Measurements from ENCODE around the gene GALNTL6. TPM values are rescaled to one million over a fixed set of nuclear protein-coding genes. Genes with fewer than 3 reads are reported as not detected.

GALNTL6 gene
- polyA plus RNA-seq, 1 donor (not counting 4 experiments of a cell fraction or from before 2014, with no cell fraction given), result not detected

- no peaks in the 10 kb centered on the region for H3K4me1 ChIP-seq (ENCODE audit: control insufficient read depth, extremely low read depth, insufficient read depth, low read length)
- no peaks in the 10 kb centered on the region for H3K27me3 ChIP-seq (ENCODE audit: control insufficient read depth, extremely low read depth, insufficient read depth, low read length)
- DNase-seq (ENCODE audit: low read depth, low spot score) (no peak), FAIRE-seq (no peak)
- no peaks in the 10 kb centered on the region for H3K79me2 ChIP-seq (ENCODE audit: control insufficient read depth, insufficient read depth, low read length)
- no peak overlapping the region for H2AFZ ChIP-seq (ENCODE audit: control insufficient read depth, low read length)
- H3K27ac ChIP-seq (ENCODE audit: control insufficient read depth, insufficient read depth, low read length), result no peak overlapping the region
- H3K9me3 ChIP-seq (ENCODE audit: control insufficient read depth, low read depth, low read length), result no peaks in the 10 kb centered on the region
- TF ChIP-seq, protein P1, sequence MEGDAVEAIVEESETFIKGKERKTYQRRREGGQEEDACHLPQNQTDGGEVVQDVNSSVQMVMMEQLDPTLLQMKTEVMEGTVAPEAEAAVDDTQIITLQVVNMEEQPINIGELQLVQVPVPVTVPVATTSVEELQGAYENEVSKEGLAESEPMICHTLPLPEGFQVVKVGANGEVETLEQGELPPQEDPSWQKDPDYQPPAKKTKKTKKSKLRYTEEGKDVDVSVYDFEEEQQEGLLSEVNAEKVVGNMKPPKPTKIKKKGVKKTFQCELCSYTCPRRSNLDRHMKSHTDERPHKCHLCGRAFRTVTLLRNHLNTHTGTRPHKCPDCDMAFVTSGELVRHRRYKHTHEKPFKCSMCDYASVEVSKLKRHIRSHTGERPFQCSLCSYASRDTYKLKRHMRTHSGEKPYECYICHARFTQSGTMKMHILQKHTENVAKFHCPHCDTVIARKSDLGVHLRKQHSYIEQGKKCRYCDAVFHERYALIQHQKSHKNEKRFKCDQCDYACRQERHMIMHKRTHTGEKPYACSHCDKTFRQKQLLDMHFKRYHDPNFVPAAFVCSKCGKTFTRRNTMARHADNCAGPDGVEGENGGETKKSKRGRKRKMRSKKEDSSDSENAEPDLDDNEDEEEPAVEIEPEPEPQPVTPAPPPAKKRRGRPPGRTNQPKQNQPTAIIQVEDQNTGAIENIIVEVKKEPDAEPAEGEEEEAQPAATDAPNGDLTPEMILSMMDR (optimal IDR thresholded peaks at IDR 0.05 in 1 of 3, IDR thresholded peaks at IDR 0.05 in 1 of 3, conservative IDR thresholded peaks at IDR 0.05 in 1 of 3; ENCODE audit: extremely low read depth in 1 of 3, insufficient read depth in 2 of 3, low read length in 3 of 3), result no peak
- no peak for TF ChIP-seq EZH2 (IDR thresholded peaks at IDR 0.05; ENCODE audit: low read length)
- H3K9me1 ChIP-seq (ENCODE audit: control insufficient read depth, extremely low read depth, insufficient read depth, low read length), result no peaks in the 10 kb centered on the region
- H3K4me3 ChIP-seq (ENCODE audit: control insufficient read depth in 2 of 3, extremely low read depth in 1 of 3, insufficient read depth in 2 of 3, low read depth in 1 of 3, low read length in 3 of 3), result no peak overlapping the region
- H3K36me3 ChIP-seq (ENCODE audit: control insufficient read depth in 2 of 2, extremely low read depth in 1 of 2, insufficient read depth in 2 of 2, low read length in 2 of 2), result no peaks in the 10 kb centered on the region
- dilution Hi-C loops (cut with MboI; ENCODE audit: extremely low pct_ligation_motif_present, low sequenced_read_pairs), result no loop called here
- no peak overlapping the region for H3K9ac ChIP-seq (ENCODE audit: control insufficient read depth, extremely low read depth, insufficient read depth, low read length)
- H4K20me1 ChIP-seq (ENCODE audit: control insufficient read depth, extremely low read depth, insufficient read depth, low read length), result no peaks in the 10 kb centered on the region
- no peak overlapping the region for H3K4me2 ChIP-seq (ENCODE audit: control insufficient read depth, extremely low read depth, insufficient read depth, low read depth, low read length)
Measured at GRCh38 chr4:172220679-172221078, 407.5 kb downstream of the GALNTL6 start.

GRCh38 chr4:172225457-172225856 is 412.3 kb downstream of the GALNTL6 start:
- TF ChIP-seq, protein P1 (optimal IDR thresholded peaks at IDR 0.05 in 1 of 3, IDR thresholded peaks at IDR 0.05 in 1 of 3, conservative IDR thresholded peaks at IDR 0.05 in 1 of 3; ENCODE audit: extremely low read depth in 1 of 3, insufficient read depth in 2 of 3, low read length in 3 of 3), result no peak
- TF ChIP-seq EZH2 (IDR thresholded peaks at IDR 0.05; ENCODE audit: low read length), result no peak
- FAIRE-seq (no peak), DNase-seq (ENCODE audit: low read depth, low spot score) (no peak)
- Histone ChIP-seq H3K9me3 (ENCODE audit: control insufficient read depth, low read depth, low read length) (no peaks in the 10 kb centered on the region), H2AFZ (ENCODE audit: control insufficient read depth, low read length) (no peak overlapping the region), H3K27ac (ENCODE audit: control insufficient read depth, insufficient read depth, low read length) (no peak overlapping the region), H3K4me3 (ENCODE audit: control insufficient read depth in 2 of 3, extremely low read depth in 1 of 3, insufficient read depth in 2 of 3, low read depth in 1 of 3, low read length in 3 of 3) (no peak overlapping the region), H3K36me3 (ENCODE audit: control insufficient read depth in 2 of 2, extremely low read depth in 1 of 2, insufficient read depth in 2 of 2, low read length in 2 of 2) (no peaks in the 10 kb centered on the region), H3K79me2 (ENCODE audit: control insufficient read depth, insufficient read depth, low read length) (no peaks in the 10 kb centered on the region), H3K4me2 (ENCODE audit: control insufficient read depth, extremely low read depth, insufficient read depth, low read depth, low read length) (no peak overlapping the region), H3K9me1 (ENCODE audit: control insufficient read depth, extremely low read depth, insufficient read depth, low read length) (no peaks in the 10 kb centered on the region), H3K9ac (ENCODE audit: control insufficient read depth, extremely low read depth, insufficient read depth, low read length) (no peak overlapping the region), H3K27me3 (ENCODE audit: control insufficient read depth, extremely low read depth, insufficient read depth, low read length) (no peaks in the 10 kb centered on the region), H3K4me1 (ENCODE audit: control insufficient read depth, extremely low read depth, insufficient read depth, low read length) (no peaks in the 10 kb centered on the region), H4K20me1 (ENCODE audit: control insufficient read depth, extremely low read depth, insufficient read depth, low read length) (no peaks in the 10 kb centered on the region)
- dilution Hi-C loops (cut with MboI; ENCODE audit: extremely low pct_ligation_motif_present, low sequenced_read_pairs), result no loop called here

All from keratinocyte (primary cell).